Neural cell (in vitro differentiated cells): Measurements from ENCODE around the gene ING1. TPM values are rescaled to one million over a fixed set of nuclear protein-coding genes. Genes with fewer than 3 reads are reported as not detected.

Source experiments
- H2AFZ ChIP-seq: fragments of 200-600, 300-800 bp; sonication (generic), shearing (Covaris generic); 2 replicates; pipeline ENCODE4 v1.6.0; 2014; ENCODE audit warnings: low read depth, mild to moderate bottlenecking, antibody characterized with exemption, low read length, moderate library complexity
- H3F3A ChIP-seq: fragments of 200-600 bp; shearing (Covaris generic); 2 replicates; pipeline ENCODE4 v1.6.1; 2016; ENCODE audit warnings: mild to moderate bottlenecking, moderate library complexity, mixed read lengths, antibody characterized with exemption, low read length; ENCODE audit not compliant: insufficient read depth, poor library complexity, severe bottlenecking
- H3K27ac ChIP-seq: fragments of 200-600, 300-800 bp; sonication (generic), shearing (Covaris generic); 2 replicates; pipeline ENCODE4 v1.5.1; 2014; ENCODE audit warnings: mild to moderate bottlenecking, low read length, moderate library complexity
- H3K27me3 ChIP-seq: fragments of 300-800, 200-600 bp; sonication (generic), shearing (Covaris generic); 2 replicates; pipeline ENCODE4 v1.6.0; 2014; ENCODE audit warnings: mild to moderate bottlenecking, low read depth, low read length, moderate library complexity; ENCODE audit not compliant: insufficient read depth
- H3K36me3 ChIP-seq: fragments of 300-800, 200-600 bp; sonication (generic), shearing (Covaris generic); 2 replicates; pipeline ENCODE4 v1.5.1; 2014; ENCODE audit warnings: mild to moderate bottlenecking, antibody characterized with exemption, low read length, moderate library complexity; ENCODE audit not compliant: insufficient read depth
- H3K4me2 ChIP-seq: fragments of 300-800, 200-600 bp; sonication (generic), shearing (Covaris generic); 2 replicates; pipeline ENCODE4 v1.6.0; 2014; ENCODE audit warnings: mild to moderate bottlenecking, low read length
- H3K4me3 ChIP-seq: fragments of 300-800, 200-600 bp; sonication (generic), shearing (Covaris generic); 2 replicates; pipeline ENCODE4 v1.5.1; 2014; ENCODE audit warnings: mild to moderate bottlenecking, low read length, moderate library complexity
- H3K79me2 ChIP-seq: fragments of 200-600 bp; shearing (Covaris generic); replicated peaks from 2 replicates; pipeline ENCODE4 v1.6.0; 2014; ENCODE audit warnings: mild to moderate bottlenecking, low read length, moderate library complexity; ENCODE audit not compliant: insufficient read depth
- H3K9ac ChIP-seq: fragments of 300-800, 200-600 bp; sonication (generic), shearing (Covaris generic); 2 replicates; pipeline ENCODE4 v1.6.1; 2016; ENCODE audit warnings: mild to moderate bottlenecking, low read length, mixed read lengths
- H3K9me2 ChIP-seq: fragments of 200-600 bp; shearing (Covaris generic); 2 replicates; pipeline ENCODE4 v1.6.1; 2016; ENCODE audit warnings: mild to moderate bottlenecking, low read length, mixed read lengths; ENCODE audit not compliant: insufficient read depth
- H3K9me3 ChIP-seq: fragments of 200-600, 300-800 bp; sonication (generic), shearing (Covaris generic); 2 replicates; pipeline ENCODE4 v1.6.1; 2016; ENCODE audit warnings: mild to moderate bottlenecking, mixed run types, low read length, moderate library complexity, mixed read lengths
- H4K20me1 ChIP-seq: fragments of 200-600 bp; shearing (Covaris generic); 2 replicates; pipeline ENCODE4 v1.6.1; 2016; ENCODE audit warnings: mild to moderate bottlenecking, mixed run types; ENCODE audit not compliant: insufficient read depth
- EP300 ChIP-seq: fragments of 450-650 bp; conservative IDR thresholded peaks from 2 replicates; pipeline ENCODE4 v1.6.1; 2014; ENCODE audit warnings: antibody characterized with exemption, mild to moderate bottlenecking, moderate library complexity; ENCODE audit not compliant: poor library complexity, severe bottlenecking
- EZH2 ChIP-seq: fragments of 200-600, 300-800 bp; shearing (Covaris generic), sonication (generic); IDR thresholded peaks from 2 replicates; pipeline ENCODE4 v1.6.1; 2014; ENCODE audit warnings: antibody characterized with exemption, low read length, borderline replicate concordance, mild to moderate bottlenecking; ENCODE audit not compliant: insufficient read depth, poor library complexity, severe bottlenecking
- MXI1 ChIP-seq: fragments of 450-650 bp; conservative IDR thresholded peaks from 2 replicates; pipeline ENCODE4 v1.6.1; 2014; ENCODE audit warnings: antibody characterized with exemption, mild to moderate bottlenecking; ENCODE audit not compliant: poor library complexity, severe bottlenecking
- POLR2AphosphoS5 ChIP-seq: IDR thresholded peaks from 2 replicates; pipeline ENCODE4 v1.6.1; 2012
- RAD21 ChIP-seq: fragments of 450-650 bp; conservative IDR thresholded peaks from 2 replicates; pipeline ENCODE4 v1.6.1; 2014; ENCODE audit warnings: antibody characterized with exemption, mild to moderate bottlenecking, moderate library complexity
- SMC3 ChIP-seq: fragments of 450-650 bp; conservative IDR thresholded peaks from 2 replicates; pipeline ENCODE4 v1.6.1; 2014; ENCODE audit warnings: antibody characterized with exemption, mild to moderate bottlenecking, moderate library complexity; ENCODE audit not compliant: poor library complexity
- TAF1 ChIP-seq: IDR thresholded peaks from 2 replicates; pipeline ENCODE4 v1.6.1; 2012; ENCODE audit warnings: low read depth
- polyA plus RNA-seq: library from polyadenylated mRNA; depleted of rRNA; stranded (reverse); fragments of >200 nt; gene quantifications from 2 replicates; pipeline ENCODE4 v1.2.3, GENCODE V29; 2014
- TF ChIP-seq, protein P1 (sequence below): IDR thresholded peaks from 2 replicates; pipeline ENCODE4 v1.6.1; 2012; ENCODE audit warnings: borderline replicate concordance
- TF ChIP-seq, protein P2 (sequence below): fragments of 450-650 bp; IDR thresholded peaks from 2 replicates; pipeline ENCODE4 v1.5.1; 2014; ENCODE audit warnings: antibody characterized with exemption, mild to moderate bottlenecking, moderate library complexity; ENCODE audit not compliant: poor library complexity, severe bottlenecking

ING1 gene
- polyA plus RNA-seq, 1 donor from 2014 or later = 23.2 TPM

DNA sequence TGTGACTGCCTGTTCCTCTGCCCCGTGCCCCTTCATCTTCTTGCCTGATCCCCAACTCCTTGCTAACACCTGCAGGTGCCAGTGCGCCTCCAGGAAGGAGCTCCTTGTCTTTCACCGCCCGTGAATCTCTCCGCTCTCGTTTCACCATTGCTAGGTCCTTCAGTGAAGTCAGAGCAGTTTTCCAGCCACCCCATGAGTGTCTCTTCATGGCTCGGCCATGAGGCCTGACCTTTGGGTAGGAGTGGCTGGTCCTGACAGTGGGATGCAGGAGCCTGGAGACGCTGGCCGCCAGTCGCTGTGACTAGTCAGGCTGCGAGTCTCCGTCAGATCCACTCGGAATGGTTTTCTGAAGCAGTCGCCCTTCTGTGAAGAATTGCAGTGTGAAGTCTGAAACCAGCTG lies 43.8 kb downstream of the ING1 start:
- Histone ChIP-seq H3K27ac (no peak overlapping the region), H3K36me3 (no peaks in the 10 kb centered on the region)

DNA sequence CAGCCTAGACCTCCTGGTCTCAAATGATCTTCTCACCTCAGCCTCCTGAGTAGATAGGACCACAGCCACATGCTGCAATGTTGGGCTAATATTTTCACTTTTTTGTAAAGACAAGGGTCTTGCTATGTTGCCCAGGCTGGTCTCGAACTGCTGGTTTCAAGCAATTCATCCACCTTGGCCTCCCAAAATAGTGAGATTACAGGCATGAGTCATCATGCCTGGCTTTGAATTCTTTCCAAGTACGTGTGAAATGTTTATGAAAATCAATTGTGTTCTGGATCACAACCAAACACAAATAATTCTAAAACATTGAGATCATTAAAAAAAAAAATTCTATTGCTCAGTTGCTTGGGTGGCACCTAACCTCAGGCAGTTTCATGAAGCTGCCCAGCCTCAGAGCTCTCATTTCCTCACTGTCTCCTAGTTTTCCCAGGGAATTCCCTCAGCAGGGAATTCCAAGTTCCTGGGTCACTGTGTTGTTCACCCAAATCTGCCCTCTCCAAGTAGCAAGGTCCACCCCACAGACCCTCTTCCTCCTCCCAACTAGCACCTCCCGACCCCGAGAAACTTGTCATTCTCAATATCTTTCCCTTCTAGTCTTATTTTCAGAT lies 44.8 kb downstream of the ING1 start:
- no peak overlapping the region for H3K27ac ChIP-seq
- H3K9ac ChIP-seq = no peak overlapping the region
- H3K4me3 ChIP-seq = no peak overlapping the region
- no peaks in the 10 kb centered on the region for H3K36me3 ChIP-seq
- no peak overlapping the region for H3K4me2 ChIP-seq
- TF ChIP-seq EZH2 (no peak), RAD21 (no peak), TAF1 (no peak), EP300 (no peak), POLR2AphosphoS5 (no peak), SMC3 (no peak), MXI1 (no peak)
- TF ChIP-seq, protein P1, sequence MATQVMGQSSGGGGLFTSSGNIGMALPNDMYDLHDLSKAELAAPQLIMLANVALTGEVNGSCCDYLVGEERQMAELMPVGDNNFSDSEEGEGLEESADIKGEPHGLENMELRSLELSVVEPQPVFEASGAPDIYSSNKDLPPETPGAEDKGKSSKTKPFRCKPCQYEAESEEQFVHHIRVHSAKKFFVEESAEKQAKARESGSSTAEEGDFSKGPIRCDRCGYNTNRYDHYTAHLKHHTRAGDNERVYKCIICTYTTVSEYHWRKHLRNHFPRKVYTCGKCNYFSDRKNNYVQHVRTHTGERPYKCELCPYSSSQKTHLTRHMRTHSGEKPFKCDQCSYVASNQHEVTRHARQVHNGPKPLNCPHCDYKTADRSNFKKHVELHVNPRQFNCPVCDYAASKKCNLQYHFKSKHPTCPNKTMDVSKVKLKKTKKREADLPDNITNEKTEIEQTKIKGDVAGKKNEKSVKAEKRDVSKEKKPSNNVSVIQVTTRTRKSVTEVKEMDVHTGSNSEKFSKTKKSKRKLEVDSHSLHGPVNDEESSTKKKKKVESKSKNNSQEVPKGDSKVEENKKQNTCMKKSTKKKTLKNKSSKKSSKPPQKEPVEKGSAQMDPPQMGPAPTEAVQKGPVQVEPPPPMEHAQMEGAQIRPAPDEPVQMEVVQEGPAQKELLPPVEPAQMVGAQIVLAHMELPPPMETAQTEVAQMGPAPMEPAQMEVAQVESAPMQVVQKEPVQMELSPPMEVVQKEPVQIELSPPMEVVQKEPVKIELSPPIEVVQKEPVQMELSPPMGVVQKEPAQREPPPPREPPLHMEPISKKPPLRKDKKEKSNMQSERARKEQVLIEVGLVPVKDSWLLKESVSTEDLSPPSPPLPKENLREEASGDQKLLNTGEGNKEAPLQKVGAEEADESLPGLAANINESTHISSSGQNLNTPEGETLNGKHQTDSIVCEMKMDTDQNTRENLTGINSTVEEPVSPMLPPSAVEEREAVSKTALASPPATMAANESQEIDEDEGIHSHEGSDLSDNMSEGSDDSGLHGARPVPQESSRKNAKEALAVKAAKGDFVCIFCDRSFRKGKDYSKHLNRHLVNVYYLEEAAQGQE = no peak
- TF ChIP-seq, protein P2, sequence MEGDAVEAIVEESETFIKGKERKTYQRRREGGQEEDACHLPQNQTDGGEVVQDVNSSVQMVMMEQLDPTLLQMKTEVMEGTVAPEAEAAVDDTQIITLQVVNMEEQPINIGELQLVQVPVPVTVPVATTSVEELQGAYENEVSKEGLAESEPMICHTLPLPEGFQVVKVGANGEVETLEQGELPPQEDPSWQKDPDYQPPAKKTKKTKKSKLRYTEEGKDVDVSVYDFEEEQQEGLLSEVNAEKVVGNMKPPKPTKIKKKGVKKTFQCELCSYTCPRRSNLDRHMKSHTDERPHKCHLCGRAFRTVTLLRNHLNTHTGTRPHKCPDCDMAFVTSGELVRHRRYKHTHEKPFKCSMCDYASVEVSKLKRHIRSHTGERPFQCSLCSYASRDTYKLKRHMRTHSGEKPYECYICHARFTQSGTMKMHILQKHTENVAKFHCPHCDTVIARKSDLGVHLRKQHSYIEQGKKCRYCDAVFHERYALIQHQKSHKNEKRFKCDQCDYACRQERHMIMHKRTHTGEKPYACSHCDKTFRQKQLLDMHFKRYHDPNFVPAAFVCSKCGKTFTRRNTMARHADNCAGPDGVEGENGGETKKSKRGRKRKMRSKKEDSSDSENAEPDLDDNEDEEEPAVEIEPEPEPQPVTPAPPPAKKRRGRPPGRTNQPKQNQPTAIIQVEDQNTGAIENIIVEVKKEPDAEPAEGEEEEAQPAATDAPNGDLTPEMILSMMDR = no peak
- H4K20me1 ChIP-seq = no peaks in the 10 kb centered on the region
- no peaks in the 10 kb centered on the region for H3K79me2 ChIP-seq
- no peaks in the 10 kb centered on the region for H3F3A ChIP-seq
- no peaks in the 10 kb centered on the region for H3K9me3 ChIP-seq
- H3K27me3 ChIP-seq = no peaks in the 10 kb centered on the region
- H2AFZ ChIP-seq = no peak overlapping the region
- H3K9me2 ChIP-seq = no peaks in the 10 kb centered on the region

More for the DNA sequence above, 43.8 kb downstream of the ING1 start:
- Histone ChIP-seq H3F3A (no peaks in the 10 kb centered on the region), H2AFZ (no peak overlapping the region), H3K9ac (no peak overlapping the region), H3K4me2 (no peak overlapping the region), H3K79me2 (no peaks in the 10 kb centered on the region), H3K9me2 (no peaks in the 10 kb centered on the region), H3K4me3 (no peak overlapping the region), H3K9me3 (no peaks in the 10 kb centered on the region), H3K27me3 (no peaks in the 10 kb centered on the region), H4K20me1 (no peaks in the 10 kb centered on the region)
- TF ChIP-seq EZH2 (no peak), POLR2AphosphoS5 (no peak), EP300 (no peak), TAF1 (no peak), MXI1 (no peak), RAD21 (no peak), SMC3 (no peak)
- TF ChIP-seq, protein P1 = no peak
- TF ChIP-seq, protein P2 = no peak
